Osteoblast (primary cell): Measurements from ENCODE around the gene HAUS3. TPM values are rescaled to one million over a fixed set of nuclear protein-coding genes. Genes with fewer than 3 reads are reported as not detected.

Experiments used
- DNase-seq: peaks from one replicate; pipeline ENCODE4 v3.0.0; 2011; ENCODE audit warnings: low spot score, mixed read lengths; ENCODE audit not compliant: insufficient read length; ENCODE audit errors: missing footprints
- H2AFZ ChIP-seq: 2 replicates; pipeline ENCODE4 v1.6.0; 2011; ENCODE audit warnings: mild to moderate bottlenecking, low read length
- H3K27ac ChIP-seq: 2 replicates; pipeline ENCODE4 v1.5.1; 2011; ENCODE audit warnings: mild to moderate bottlenecking, low read depth, low read length, moderate library complexity
- H3K27me3 ChIP-seq: 2 replicates; pipeline ENCODE4 v1.6.0; 2012; ENCODE audit warnings: mild to moderate bottlenecking, control low read depth, inconsistent platforms, low read length, moderate library complexity; ENCODE audit not compliant: insufficient read depth
- H3K36me3 ChIP-seq: 2 replicates; pipeline ENCODE4 v1.5.1; 2011; ENCODE audit warnings: mild to moderate bottlenecking, low read length, control low read depth, moderate library complexity; ENCODE audit not compliant: insufficient read depth
- H3K4me1 ChIP-seq: 2 replicates; pipeline ENCODE4 v1.5.1; 2011; ENCODE audit warnings: mild to moderate bottlenecking, low read length, control low read depth, moderate library complexity; ENCODE audit not compliant: insufficient read depth
- H3K4me2 ChIP-seq: 2 replicates; pipeline ENCODE4 v1.6.0; 2011; ENCODE audit warnings: mild to moderate bottlenecking, low read length; ENCODE audit not compliant: insufficient read depth
- H3K4me3 ChIP-seq: fragments of 200-600 bp; sonication (generic); 3 replicates; pipeline ENCODE4 v1.5.1; 2012; ENCODE audit warnings: mild to moderate bottlenecking, low read length, inconsistent platforms; ENCODE audit not compliant: insufficient read depth
- H3K79me2 ChIP-seq: 2 replicates; pipeline ENCODE4 v1.6.0; 2012; ENCODE audit warnings: mild to moderate bottlenecking, low read length, control low read depth, inconsistent platforms; ENCODE audit not compliant: insufficient read depth
- H3K9me3 ChIP-seq: 2 replicates; pipeline ENCODE4 v1.5.1; 2011; ENCODE audit warnings: low read depth, low read length, control low read depth
- H4K20me1 ChIP-seq: 2 replicates; pipeline ENCODE4 v1.6.0; 2012; ENCODE audit warnings: mild to moderate bottlenecking, low read length, control low read depth; ENCODE audit not compliant: insufficient read depth
- total RNA-seq: library from RNA; depleted of rRNA; stranded (reverse); fragments of >200 nt; gene quantifications from 2 replicates; pipeline ENCODE4 v1.2.3, GENCODE V29; 2012
- TF ChIP-seq, protein P1 (sequence below): IDR thresholded peaks from 2 replicates; pipeline ENCODE4 v1.5.1; 2011; ENCODE audit warnings: mild to moderate bottlenecking, low read depth, low read length, moderate library complexity; ENCODE audit errors: extremely low read depth

The HAUS3 gene
- total RNA-seq, 1 donor, result 8.7 TPM

DNA sequence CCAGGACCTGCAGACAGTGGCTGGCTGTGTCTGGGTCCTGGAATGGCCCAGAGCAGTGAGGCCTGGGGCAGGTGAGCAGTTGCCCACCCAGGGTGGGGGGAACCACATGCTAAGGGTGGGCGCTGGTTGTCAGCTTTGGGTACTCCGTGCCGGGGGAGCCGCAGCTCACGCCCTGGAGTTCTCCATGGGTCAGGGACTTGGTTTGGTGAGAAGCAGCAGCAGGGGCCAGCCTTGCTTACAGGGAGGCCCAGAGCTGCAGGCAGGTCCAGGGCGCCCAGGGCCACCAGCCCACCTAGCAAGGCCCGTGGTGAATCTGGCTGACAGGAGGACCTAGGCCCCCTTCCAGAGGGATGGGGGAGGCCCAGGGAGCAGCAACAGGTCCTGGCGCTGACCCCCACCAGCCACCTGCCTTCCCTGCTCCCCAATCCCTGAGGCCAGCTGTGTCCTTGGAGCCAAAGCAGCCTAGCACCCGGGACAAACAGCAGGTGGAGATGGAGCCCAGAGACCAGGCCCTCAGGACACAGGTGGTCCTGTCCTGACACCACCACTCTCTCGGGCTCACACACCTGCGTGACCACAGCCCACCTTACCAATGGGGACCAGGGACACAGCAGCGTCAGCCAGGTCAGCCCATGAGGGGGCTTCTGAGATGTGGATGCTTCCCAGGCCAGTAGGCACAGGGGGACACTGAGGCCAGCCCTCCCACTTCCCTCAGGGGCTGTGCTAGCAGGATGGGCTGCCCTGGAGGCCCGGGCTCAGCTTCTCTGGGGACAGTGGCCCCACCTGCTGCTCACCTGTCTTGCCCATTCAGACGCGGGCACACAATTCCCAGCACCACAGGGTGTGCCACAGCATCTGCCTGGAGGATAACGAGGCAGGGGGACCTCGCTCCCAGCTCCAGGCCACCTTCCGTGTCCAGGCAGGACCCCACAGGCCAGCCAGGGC lies 16.4 kb upstream of the HAUS3 start:
- Histone ChIP-seq H3K27me3 (no peaks in the 10 kb centered on the region), H3K4me1 (peaks cover 34% of the 10 kb centered on the region), H3K36me3 (peaks cover 22% of the 10 kb centered on the region), H3K4me2 (no peak overlapping the region), H3K79me2 (peaks cover 68% of the 10 kb centered on the region), H3K4me3 (no peak overlapping the region), H4K20me1 (peaks cover 70% of the 10 kb centered on the region), H3K9me3 (no peaks in the 10 kb centered on the region), H3K27ac (no peak overlapping the region), H2AFZ (no peak overlapping the region)
- DNase-seq, result peak; percentile 58
- TF ChIP-seq, protein P1, sequence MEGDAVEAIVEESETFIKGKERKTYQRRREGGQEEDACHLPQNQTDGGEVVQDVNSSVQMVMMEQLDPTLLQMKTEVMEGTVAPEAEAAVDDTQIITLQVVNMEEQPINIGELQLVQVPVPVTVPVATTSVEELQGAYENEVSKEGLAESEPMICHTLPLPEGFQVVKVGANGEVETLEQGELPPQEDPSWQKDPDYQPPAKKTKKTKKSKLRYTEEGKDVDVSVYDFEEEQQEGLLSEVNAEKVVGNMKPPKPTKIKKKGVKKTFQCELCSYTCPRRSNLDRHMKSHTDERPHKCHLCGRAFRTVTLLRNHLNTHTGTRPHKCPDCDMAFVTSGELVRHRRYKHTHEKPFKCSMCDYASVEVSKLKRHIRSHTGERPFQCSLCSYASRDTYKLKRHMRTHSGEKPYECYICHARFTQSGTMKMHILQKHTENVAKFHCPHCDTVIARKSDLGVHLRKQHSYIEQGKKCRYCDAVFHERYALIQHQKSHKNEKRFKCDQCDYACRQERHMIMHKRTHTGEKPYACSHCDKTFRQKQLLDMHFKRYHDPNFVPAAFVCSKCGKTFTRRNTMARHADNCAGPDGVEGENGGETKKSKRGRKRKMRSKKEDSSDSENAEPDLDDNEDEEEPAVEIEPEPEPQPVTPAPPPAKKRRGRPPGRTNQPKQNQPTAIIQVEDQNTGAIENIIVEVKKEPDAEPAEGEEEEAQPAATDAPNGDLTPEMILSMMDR, result no peak

DNA sequence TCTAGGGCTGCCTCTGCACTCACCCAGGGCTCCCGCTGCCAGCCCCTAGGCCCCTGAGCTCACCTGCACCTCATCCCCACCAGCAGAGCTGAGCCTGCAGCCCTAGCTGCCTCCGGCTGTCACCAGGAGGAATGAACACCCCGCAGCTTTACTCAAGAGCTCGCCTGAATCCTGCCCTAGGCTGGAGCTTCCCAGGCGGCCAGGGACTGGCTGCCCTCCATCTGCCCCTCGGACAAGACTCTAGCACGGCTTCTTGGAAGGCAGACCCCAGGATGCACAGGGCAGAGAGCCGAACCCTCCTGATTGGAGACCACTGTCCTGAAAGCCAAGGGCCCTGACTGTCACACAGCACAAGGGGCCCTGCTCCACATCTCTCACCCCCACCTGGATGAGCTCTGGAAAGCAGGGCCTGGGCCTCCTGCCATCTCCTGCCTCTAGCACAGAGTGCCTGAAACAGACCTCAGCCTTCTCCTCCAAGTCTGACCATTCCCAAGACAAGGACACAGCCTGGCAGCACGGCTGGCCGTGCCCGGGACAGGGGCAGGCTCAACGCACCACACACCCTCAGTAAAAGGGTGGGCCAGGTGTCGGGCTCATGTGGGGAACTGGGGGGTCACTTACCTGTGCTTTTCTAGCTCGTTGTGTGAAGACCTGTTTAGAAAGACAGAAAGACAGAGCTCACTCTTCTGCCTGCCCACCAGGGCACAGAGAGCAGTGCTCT lies 15.6 kb upstream of the HAUS3 start:
- Histone ChIP-seq H3K4me2 (no peak overlapping the region), H4K20me1 (peaks cover 76% of the 10 kb centered on the region), H3K4me3 (no peak overlapping the region), H3K27me3 (no peaks in the 10 kb centered on the region), H3K9me3 (no peaks in the 10 kb centered on the region), H3K27ac (no peak overlapping the region), H3K36me3 (peaks cover 27% of the 10 kb centered on the region), H2AFZ (no peak overlapping the region), H3K79me2 (peaks cover 73% of the 10 kb centered on the region), H3K4me1 (peaks cover 29% of the 10 kb centered on the region)
- DNase-seq, result peak; percentile 61
- TF ChIP-seq, protein P1, result no peak

DNA sequence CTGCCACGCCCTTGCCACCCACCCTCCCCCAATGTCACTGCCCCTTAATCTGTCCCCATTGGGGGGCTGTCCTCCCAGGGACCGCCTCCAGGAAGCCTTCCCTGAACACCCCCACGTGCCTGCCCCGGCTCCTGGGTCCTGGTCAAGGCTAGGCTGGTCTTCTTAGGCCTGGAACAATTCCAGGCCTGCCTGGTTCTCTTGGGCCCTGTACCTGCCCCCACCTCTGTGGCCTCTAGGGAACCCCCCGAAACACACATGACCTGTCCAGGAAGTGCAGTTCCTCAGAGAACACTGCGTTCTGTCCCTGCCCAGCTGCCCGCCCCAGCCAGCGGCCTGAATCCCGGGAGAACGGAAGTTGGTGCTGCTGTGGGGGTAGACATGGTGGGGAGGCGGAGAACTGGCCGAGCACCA lies 14.9 kb upstream of the HAUS3 start:
- H4K20me1 ChIP-seq, result peaks cover 83% of the 10 kb centered on the region
- peak; percentile 86 for DNase-seq
- H3K36me3 ChIP-seq, result peaks cover 27% of the 10 kb centered on the region
- H3K4me2 ChIP-seq, result no peak overlapping the region
- peaks cover 75% of the 10 kb centered on the region for H3K79me2 ChIP-seq
- no peaks in the 10 kb centered on the region for H3K9me3 ChIP-seq
- no peak overlapping the region for H2AFZ ChIP-seq
- peaks cover 29% of the 10 kb centered on the region for H3K4me1 ChIP-seq
- TF ChIP-seq, protein P1, result no peak
- H3K4me3 ChIP-seq, result no peak overlapping the region
- H3K27ac ChIP-seq, result no peak overlapping the region
- H3K27me3 ChIP-seq, result no peaks in the 10 kb centered on the region

DNA sequence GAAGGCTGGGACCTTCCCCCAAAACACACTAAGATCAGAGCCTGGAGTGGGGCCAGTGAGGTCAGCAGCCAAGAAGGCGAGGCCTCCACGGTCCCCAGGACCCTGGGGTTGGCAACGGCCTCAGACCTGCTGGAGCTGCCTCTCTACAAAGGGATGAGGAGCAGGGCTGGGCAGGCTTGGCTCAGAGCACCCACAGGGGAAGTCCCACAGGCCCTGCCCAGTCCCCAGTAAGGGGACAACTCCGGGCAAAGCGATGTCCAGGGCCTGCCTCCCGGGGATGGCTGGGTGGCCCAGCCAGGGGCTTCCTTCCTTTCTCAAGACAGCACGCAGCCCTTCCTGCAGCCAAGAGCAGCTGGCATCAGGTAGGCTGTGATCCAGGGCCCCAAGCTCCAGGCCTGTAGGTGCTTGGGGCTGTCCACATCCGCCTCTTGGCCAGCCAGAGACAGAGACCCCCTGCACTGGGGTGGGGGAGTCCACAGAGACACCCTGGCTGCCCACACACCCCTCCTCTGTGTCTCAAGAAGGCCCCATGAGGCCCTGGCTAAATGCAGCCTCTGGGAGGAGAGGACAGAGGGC lies 14.3 kb upstream of the HAUS3 start:
- TF ChIP-seq, protein P1, result no peak
- H3K36me3 ChIP-seq, result peaks cover 27% of the 10 kb centered on the region
- H3K4me1 ChIP-seq, result peaks cover 29% of the 10 kb centered on the region
- no peaks in the 10 kb centered on the region for H3K9me3 ChIP-seq
- peaks cover 75% of the 10 kb centered on the region for H3K79me2 ChIP-seq
- no peak overlapping the region for H2AFZ ChIP-seq
- peak overlapping the region; percentile 20 for H3K4me2 ChIP-seq
- no peaks in the 10 kb centered on the region for H3K27me3 ChIP-seq
- H4K20me1 ChIP-seq, result peaks cover 83% of the 10 kb centered on the region
- no peak overlapping the region for H3K4me3 ChIP-seq
- peak; percentile 77 for DNase-seq
- H3K27ac ChIP-seq, result peak overlapping the region; percentile 19
